WTC11 (cell line): ENCODE measurements around the gene NKPD1. TPM values are rescaled to one million over a fixed set of nuclear protein-coding genes. Genes with fewer than 3 reads are reported as not detected.

ENCODE experiments used
- ATAC-seq: fragments of 200-7000 bp; cut with Tn5 transposase; 2 replicates; pipeline ENCODE4 v1.10.0; 2021; ENCODE audit warnings: mild to moderate bottlenecking, moderate library complexity
- CTCF ChIA-PET: fragments of 300-600 bp; sonication (Branson Sonifier 250); formaldehyde crosslinking; loops from one replicate; lab custom pipeline; 2021; ENCODE audit warnings: antibody characterized with exemption; lab: Charles Lee
- POLR2A ChIA-PET: fragments of 350-600 bp; sonication (Branson Sonifier 250); formaldehyde crosslinking; loops from one replicate; lab custom pipeline; 2021; ENCODE audit warnings: antibody characterized with exemption; lab: Charles Lee
- DNase-seq: peaks from one replicate; pipeline ENCODE4 v3.0.0; 2021; ENCODE audit warnings: low spot score
- H3K27ac Mint-ChIP-seq: 2 replicates; pipeline ENCODE4 v1.8.0; 2021; ENCODE audit warnings: mixed read lengths
- H3K27me3 Mint-ChIP-seq: 2 replicates; pipeline ENCODE4 v1.8.0; 2021; ENCODE audit warnings: low read depth, mild to moderate bottlenecking, moderate library complexity, mixed read lengths
- H3K36me3 Mint-ChIP-seq: 2 replicates; pipeline ENCODE4 v1.8.0; 2021; ENCODE audit warnings: mixed read lengths
- H3K4me1 Mint-ChIP-seq: 2 replicates; pipeline ENCODE4 v1.8.0; 2022; ENCODE audit warnings: mixed read lengths
- H3K4me3 Mint-ChIP-seq: 2 replicates; pipeline ENCODE4 v1.8.0; 2021; ENCODE audit warnings: mild to moderate bottlenecking, moderate library complexity, mixed read lengths
- H3K9me3 Mint-ChIP-seq: 2 replicates; pipeline ENCODE4 v1.8.0; 2021; ENCODE audit warnings: mixed read lengths
- AFF4 ChIP-seq: sonication (generic); formaldehyde crosslinking; IDR thresholded peaks from 2 replicates; pipeline ENCODE4 v1.8.1; 2023; ENCODE audit warnings: mild to moderate bottlenecking, missing genetic modification reagents, borderline replicate concordance
- ATF2 ChIP-seq: sonication (generic); formaldehyde crosslinking; IDR thresholded peaks from 2 replicates; pipeline ENCODE4 v1.8.1; 2022; ENCODE audit warnings: low read depth, missing genetic modification reagents, borderline replicate concordance
- CDX4 ChIP-seq: fragments of 250-450 bp; sonication (Bioruptor Pico); IDR thresholded peaks from 2 replicates; pipeline ENCODE4 v1.9.0; 2021; ENCODE audit warnings: moderate library complexity, mild to moderate bottlenecking, inconsistent platforms, borderline replicate concordance
- CREM ChIP-seq: sonication (generic); formaldehyde crosslinking; IDR thresholded peaks from 2 replicates; pipeline ENCODE4 v1.8.1; 2022; ENCODE audit warnings: mild to moderate bottlenecking, missing genetic modification reagents, moderate library complexity
- E2F1 ChIP-seq: sonication (generic); formaldehyde crosslinking; IDR thresholded peaks from 2 replicates; pipeline ENCODE4 v1.8.0; 2022; ENCODE audit warnings: mild to moderate bottlenecking, missing genetic modification reagents
- ERG ChIP-seq: fragments of 250-450 bp; sonication (Bioruptor Pico); IDR thresholded peaks from 2 replicates; pipeline ENCODE4 v1.8.0; 2021; ENCODE audit warnings: mild to moderate bottlenecking
- ETV6 ChIP-seq: sonication (generic); formaldehyde crosslinking; IDR thresholded peaks from 2 replicates; pipeline ENCODE4 v1.8.1; 2022; ENCODE audit warnings: mild to moderate bottlenecking, missing genetic modification reagents
- FOXJ3 ChIP-seq: sonication (generic); formaldehyde crosslinking; IDR thresholded peaks from 2 replicates; pipeline ENCODE4 v1.9.0; 2021; ENCODE audit warnings: missing genetic modification reagents, mild to moderate bottlenecking, borderline replicate concordance
- FOXP4 ChIP-seq: sonication (generic); formaldehyde crosslinking; IDR thresholded peaks from 2 replicates; pipeline ENCODE4 v1.8.0; 2022; ENCODE audit warnings: mild to moderate bottlenecking, missing genetic modification reagents
- GABPB1 ChIP-seq: sonication (generic); formaldehyde crosslinking; IDR thresholded peaks from 2 replicates; pipeline ENCODE4 v1.8.1; 2023; ENCODE audit warnings: mild to moderate bottlenecking, missing genetic modification reagents
- KAT7 ChIP-seq: sonication (generic); formaldehyde crosslinking; IDR thresholded peaks from 2 replicates; pipeline ENCODE4 v1.8.1; 2023; ENCODE audit warnings: missing genetic modification reagents, mild to moderate bottlenecking, borderline replicate concordance
- MLX ChIP-seq: sonication (generic); formaldehyde crosslinking; IDR thresholded peaks from 2 replicates; pipeline ENCODE4 v1.8.1; 2023; ENCODE audit warnings: mild to moderate bottlenecking, missing genetic modification reagents, moderate library complexity
- MYBL2 ChIP-seq: sonication (generic); formaldehyde crosslinking; IDR thresholded peaks from 2 replicates; pipeline ENCODE4 v1.8.1; 2023; ENCODE audit warnings: mild to moderate bottlenecking, moderate library complexity, missing genetic modification reagents
- NR3C1 ChIP-seq: sonication (generic); formaldehyde crosslinking; conservative IDR thresholded peaks from 2 replicates; pipeline ENCODE4 v1.8.1; 2023; ENCODE audit warnings: low read depth, mild to moderate bottlenecking, missing genetic modification reagents
- PREB ChIP-seq: sonication (generic); formaldehyde crosslinking; IDR thresholded peaks from 2 replicates; pipeline ENCODE4 v1.8.1; 2022; ENCODE audit warnings: mild to moderate bottlenecking, missing genetic modification reagents, moderate library complexity, borderline replicate concordance
- PRRX2 ChIP-seq: fragments of 250-450 bp; sonication (Bioruptor Pico); IDR thresholded peaks from 2 replicates; pipeline ENCODE4 v1.8.0; 2021; ENCODE audit warnings: mild to moderate bottlenecking
- SP1 ChIP-seq: sonication (generic); formaldehyde crosslinking; conservative IDR thresholded peaks from 2 replicates; pipeline ENCODE4 v1.8.1; 2022; ENCODE audit warnings: missing genetic modification reagents
- TCF7 ChIP-seq: sonication (generic); formaldehyde crosslinking; IDR thresholded peaks from 2 replicates; pipeline ENCODE4 v1.8.0; 2022; ENCODE audit warnings: mild to moderate bottlenecking, low read depth, missing genetic modification reagents, moderate library complexity
- TEAD4 ChIP-seq: sonication (generic); formaldehyde crosslinking; IDR thresholded peaks from 2 replicates; pipeline ENCODE4 v1.8.0; 2022; ENCODE audit warnings: mild to moderate bottlenecking, missing genetic modification reagents
- TP53 ChIP-seq: sonication (generic); formaldehyde crosslinking; IDR thresholded peaks from 2 replicates; pipeline ENCODE4 v1.8.1; 2023; ENCODE audit warnings: mild to moderate bottlenecking, missing genetic modification reagents
- ZNF317 ChIP-seq: sonication (generic); formaldehyde crosslinking; IDR thresholded peaks from 2 replicates; pipeline ENCODE4 v1.8.1; 2023; ENCODE audit warnings: low read depth, mild to moderate bottlenecking, moderate library complexity, missing genetic modification reagents, borderline replicate concordance
- ZNF416 ChIP-seq: fragments of 250-450 bp; sonication (Bioruptor Pico); IDR thresholded peaks from 2 replicates; pipeline ENCODE4 v1.9.0; 2021; ENCODE audit warnings: mild to moderate bottlenecking, inconsistent platforms
- total RNA-seq: library from RNA; stranded (reverse); gene quantifications from 3 replicates; pipeline ENCODE4 v1.2.3, GENCODE V29; 2021

The NKPD1 gene
- total RNA-seq, 1 experiment from 2014 or later: 0.57 TPM

- Mint-ChIP-seq H3K36me3 (peaks cover 10% of the 10 kb centered on the region), H3K27ac (no peak overlapping the region; the same call in 1 of the 2 replicates), H3K27me3 (no peaks in the 10 kb centered on the region), H3K9me3 (no peaks in the 10 kb centered on the region), H3K4me3 (no peak overlapping the region), H3K4me1 (peaks cover 18% of the 10 kb centered on the region)
- ChIA-PET POLR2A (no interaction called here), CTCF (interaction anchor here (1.1 kb wide), 2 partner anchors 15 to 23 kb away, joined by 3 to 4 read pairs; no protein-coding TSS in a partner anchor)
- ATAC-seq (no peak), DNase-seq (no peak)
- TF ChIP-seq MYBL2 (CRISPR knock-in tag): no peak
- TF ChIP-seq ATF2: no peak
- TF ChIP-seq GABPB1: no peak
- no peak for TF ChIP-seq NR3C1
- no peak for TF ChIP-seq FOXP4 (CRISPR knock-in tag)
- TF ChIP-seq FOXJ3 (CRISPR knock-in tag): no peak
- no peak for TF ChIP-seq CDX4
- no peak for TF ChIP-seq ERG (CRISPR knock-in tag)
- TF ChIP-seq TEAD4 (CRISPR knock-in tag): no peak
- no peak for TF ChIP-seq TP53 (CRISPR knock-in tag)
- TF ChIP-seq E2F1 (CRISPR knock-in tag): no peak
- no peak for TF ChIP-seq TCF7 (CRISPR knock-in tag)
- TF ChIP-seq MLX (CRISPR knock-in tag): no peak
- TF ChIP-seq KAT7: no peak
- TF ChIP-seq ETV6 (CRISPR knock-in tag): no peak
- TF ChIP-seq SP1 (CRISPR knock-in tag): no peak
- TF ChIP-seq ZNF416 (CRISPR knock-in tag): no peak
- no peak for TF ChIP-seq PRRX2 (CRISPR knock-in tag)
Observed at GRCh38 chr19:45141203-45141900, 19.4 kb downstream of the NKPD1 start.

GRCh38 chr19:45140533-45140932 lies 20.2 kb downstream of the NKPD1 start:
- Mint-ChIP-seq H3K4me1 (peaks cover 25% of the 10 kb centered on the region), H3K4me3 (no peak overlapping the region), H3K27me3 (no peaks in the 10 kb centered on the region), H3K36me3 (peaks cover 10% of the 10 kb centered on the region), H3K9me3 (no peaks in the 10 kb centered on the region), H3K27ac (peak overlapping the region; percentile 74)
- ATAC-seq (no peak), DNase-seq (no peak)
- ChIA-PET POLR2A (no interaction called here), CTCF (interaction anchor here (0.9 kb wide), 1 partner anchor 17 kb away, joined by 3 read pairs; no protein-coding TSS in a partner anchor)
- no peak for TF ChIP-seq PREB
- TF ChIP-seq MLX (CRISPR knock-in tag): no peak
- no peak for TF ChIP-seq CREM (CRISPR knock-in tag)
- TF ChIP-seq AFF4: no peak
- no peak for TF ChIP-seq ZNF317
